GM21526 (cell line): ENCODE data around the gene MRPL1.
"Not testable (repeated sequence)": the region's sequence is repeated elsewhere in the genome, so short reads cannot be mapped to it uniquely, and the experiment has no call there.

ENCODE experiments used
- ATAC-seq: cut with Tn5 transposase; IDR thresholded peaks from one replicate; pipeline ENCODE4 v1.9.1; 2021; ENCODE audit warnings: moderate library complexity; ENCODE audit not compliant: unreplicated experiment, low FRiP score

MRPL1 gene

DNA sequence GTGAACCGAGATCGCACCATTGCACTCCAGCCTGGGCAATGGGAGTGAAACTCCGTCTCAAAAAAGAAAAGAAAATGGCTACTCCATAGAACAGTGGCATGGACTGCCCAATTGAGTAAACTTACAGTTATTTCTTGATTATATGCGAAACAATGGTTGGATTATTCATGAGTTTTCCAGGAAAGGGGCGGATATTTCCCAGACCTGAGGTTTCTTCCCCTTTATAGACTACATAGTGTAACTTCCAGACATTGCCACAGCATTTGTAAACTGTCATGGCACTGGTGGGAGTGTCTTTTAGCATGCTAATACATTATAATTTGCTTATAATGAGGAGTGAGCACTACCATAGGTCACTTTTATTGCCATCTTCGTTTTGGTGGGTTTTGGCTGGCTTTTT, 14.1 kb upstream of the MRPL1 start:
- no peak for ATAC-seq

GRCh38 chr4:77849278-77849965, 13.2 kb upstream of the MRPL1 start:
- ATAC-seq, result no peak

GRCh38 chr4:77852892-77853495, 9.6 kb upstream of the MRPL1 start:
- peak; percentile 96 for ATAC-seq

DNA sequence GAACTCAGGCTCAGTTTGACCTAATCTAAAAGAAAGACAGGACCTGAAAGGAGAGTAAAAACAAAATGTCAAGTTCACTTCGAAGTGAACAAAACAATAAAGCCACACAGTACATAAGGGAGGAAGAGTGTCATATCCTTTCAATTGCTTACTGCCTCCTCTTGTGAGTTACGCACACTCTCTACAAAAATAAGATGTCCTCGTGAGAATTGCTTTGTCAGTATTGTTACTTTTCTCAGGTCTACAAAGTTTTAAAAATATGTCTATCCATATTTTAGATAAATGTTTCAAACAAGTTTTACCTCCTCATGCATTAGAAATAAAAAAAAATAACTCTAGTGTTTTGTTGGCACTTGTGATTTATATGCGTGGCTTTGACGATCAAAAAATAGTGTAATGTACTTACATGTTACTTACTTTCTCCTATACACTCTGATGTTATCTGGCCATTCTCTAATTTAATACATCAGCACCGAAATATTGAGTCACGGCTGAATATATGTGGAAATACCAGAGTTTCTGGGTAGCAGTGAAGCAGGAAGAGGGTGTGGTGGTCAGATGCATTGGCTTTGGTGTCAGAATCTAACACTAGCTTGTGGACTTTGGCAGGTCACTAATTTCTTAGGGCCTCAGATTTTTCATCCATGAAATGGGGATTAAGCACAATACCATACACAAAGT, 8.1 kb upstream of the MRPL1 start:
- no peak for ATAC-seq

- ATAC-seq, result no peak
These were observed 6.5 kb upstream of the MRPL1 start for GRCh38 chr4:77856152-77856551.

- ATAC-seq, result no peak
These were observed 3.4 kb upstream of the MRPL1 start for GRCh38 chr4:77859256-77859655.

DNA sequence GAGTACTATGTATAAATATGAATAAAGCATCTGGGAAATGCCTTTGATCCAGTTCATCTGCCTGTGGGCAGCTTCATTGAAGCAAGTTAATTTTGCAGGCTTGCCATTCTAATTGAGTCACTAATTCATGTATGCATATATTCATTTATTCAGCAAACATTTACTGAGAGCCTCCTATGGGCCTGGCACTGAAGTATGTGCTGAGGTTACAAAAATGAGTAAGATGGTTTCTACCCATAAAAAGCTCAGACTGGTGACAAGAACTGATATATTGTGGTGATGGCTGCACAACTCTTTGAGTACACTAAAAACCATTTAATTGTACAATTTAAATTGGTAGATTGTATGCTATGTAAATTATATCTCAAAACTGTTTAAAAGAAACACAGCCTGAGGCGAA, 1.1 kb upstream of the MRPL1 start:
- ATAC-seq, result no peak

GRCh38 chr4:77863341-77863740, 711 bp downstream of the MRPL1 start:
- not testable (repeated sequence) for ATAC-seq

DNA sequence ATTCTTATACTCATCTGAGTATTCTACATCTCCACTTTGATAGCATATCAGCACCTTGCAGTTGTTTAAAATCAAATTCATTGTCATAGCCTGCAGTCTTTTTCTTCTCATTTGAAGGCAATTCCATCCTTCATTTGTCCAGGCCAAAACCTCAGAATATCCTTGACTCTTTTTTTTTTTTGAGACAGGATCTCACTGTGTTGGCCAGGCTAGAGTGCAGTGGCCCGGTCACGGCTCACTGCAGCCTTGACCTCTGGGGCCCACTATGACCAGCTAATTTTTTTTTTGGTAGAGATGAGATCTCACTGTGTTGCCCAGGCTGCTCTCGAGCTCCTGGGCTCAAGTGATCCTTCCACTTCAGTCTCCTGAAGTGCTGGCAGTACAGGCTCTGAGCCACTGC, 2.6 kb downstream of the MRPL1 start:
- no peak for ATAC-seq

DNA sequence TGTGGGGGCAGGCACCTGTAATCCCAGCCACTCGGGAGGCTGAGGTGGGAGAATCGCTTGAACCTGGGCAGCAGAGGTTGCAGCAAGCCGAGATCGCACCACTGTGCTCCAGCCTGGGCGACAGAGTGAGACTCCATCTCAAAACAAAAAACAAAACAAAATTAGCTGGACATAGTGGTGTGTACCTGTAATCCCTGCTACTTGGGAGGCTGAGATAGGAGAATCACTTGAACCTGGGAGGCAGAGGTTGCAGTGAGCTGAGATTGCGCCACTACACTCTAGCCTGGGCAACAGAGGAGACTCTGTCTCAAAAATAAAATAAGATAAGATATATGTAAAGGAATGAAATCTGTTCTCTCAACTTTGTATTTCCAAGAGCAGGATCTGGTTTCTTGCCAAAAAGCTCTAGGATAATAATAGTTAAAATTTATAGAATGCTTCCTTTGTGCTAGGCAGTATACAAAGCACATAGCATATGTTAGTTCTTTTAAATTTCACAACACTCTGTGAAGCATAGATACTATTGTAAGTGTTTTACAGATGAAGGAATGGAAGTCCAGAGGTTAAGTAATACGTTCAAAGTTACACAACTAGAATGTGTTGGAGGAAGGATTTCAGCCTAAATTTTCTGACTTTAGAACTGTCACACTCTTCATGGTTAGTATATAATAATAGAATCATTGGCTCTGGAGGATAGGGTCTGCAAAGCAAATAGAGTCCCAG, 10.3 kb downstream of the MRPL1 start:
- ATAC-seq, result no peak

GRCh38 chr4:77877167-77877566, 14.5 kb downstream of the MRPL1 start:
- ATAC-seq, result no peak

- no peak for ATAC-seq
These were observed 15.3 kb downstream of the MRPL1 start for GRCh38 chr4:77877771-77878565.

DNA sequence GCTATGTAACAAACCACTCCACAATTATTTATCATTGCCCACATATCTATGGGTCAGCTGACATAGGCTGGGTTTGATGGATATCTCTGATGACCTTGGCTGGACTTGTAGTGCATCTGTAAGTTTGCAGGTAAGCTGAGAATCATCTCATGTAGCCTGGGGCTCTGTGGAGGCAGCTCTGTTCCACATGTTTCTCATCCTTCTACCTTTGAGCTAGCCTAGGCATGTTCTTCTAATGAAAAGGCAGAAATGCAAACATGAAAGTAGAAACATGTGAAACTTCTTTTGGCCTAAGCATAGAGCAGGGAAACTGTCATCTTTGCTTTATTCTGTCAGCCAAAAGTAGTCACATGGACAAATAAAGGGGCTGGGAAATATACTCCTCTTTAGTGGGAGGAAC, 18.2 kb downstream of the MRPL1 start:
- no peak for ATAC-seq

GRCh38 chr4:77881460-77882295, 19.0 kb downstream of the MRPL1 start:
- no peak for ATAC-seq

DNA sequence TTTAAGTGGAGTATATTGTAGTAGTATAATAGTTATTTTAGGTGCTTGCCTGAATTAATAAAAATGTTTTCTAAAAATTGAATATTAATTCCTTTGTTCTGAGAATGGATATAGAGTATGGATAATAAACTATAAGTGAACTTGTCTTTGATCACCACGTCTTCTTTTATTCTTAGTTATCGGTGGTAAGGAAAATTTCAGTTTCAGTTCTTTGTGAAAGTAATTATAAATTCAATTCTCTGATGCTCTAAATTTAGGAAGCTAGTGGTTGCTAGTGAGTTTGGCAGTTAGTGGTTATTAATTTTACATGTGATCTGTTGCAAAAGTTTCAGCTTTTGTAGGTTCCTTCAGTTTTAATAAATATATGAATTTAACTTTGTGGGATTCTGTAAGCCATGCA, 30.8 kb downstream of the MRPL1 start:
- ATAC-seq, result no peak

DNA sequence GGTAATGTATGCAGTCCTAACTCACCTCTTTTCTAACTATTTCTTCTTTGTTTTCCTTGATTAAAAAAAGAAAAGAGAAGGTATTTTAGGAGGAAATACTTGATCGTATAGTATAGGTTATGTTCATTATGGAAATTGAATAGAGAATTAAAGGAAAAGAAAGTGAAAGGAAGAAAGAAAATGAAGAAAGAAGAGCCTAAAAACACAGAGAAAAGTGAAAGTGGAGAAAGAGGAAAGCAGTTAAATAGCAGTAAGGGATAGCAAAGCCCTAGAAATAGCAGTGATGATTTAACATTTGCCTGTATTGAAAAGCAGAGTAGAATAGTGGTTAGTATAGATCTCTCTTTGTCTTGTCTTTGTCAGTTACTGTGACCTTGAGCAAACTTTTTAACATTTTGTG, 37.0 kb downstream of the MRPL1 start:
- no peak for ATAC-seq

DNA sequence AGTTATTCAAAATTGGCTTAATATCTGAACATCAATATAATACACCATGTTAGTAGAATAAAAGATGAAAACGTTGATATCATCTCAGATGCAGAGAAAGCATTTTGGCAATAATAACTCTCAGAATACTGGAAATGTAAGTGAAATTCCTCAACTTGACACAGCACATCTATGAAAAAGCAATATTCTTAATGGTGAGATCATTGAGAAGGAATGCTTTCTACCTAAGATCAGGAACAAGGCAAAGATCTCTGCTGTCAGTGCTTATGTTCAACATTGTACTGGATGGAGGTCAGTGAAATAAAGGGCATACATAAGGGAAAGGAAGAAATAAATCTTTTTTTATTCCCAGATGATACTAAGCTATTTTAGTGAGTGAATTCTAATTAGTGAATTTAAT, 40.6 kb downstream of the MRPL1 start:
- no peak for ATAC-seq

DNA sequence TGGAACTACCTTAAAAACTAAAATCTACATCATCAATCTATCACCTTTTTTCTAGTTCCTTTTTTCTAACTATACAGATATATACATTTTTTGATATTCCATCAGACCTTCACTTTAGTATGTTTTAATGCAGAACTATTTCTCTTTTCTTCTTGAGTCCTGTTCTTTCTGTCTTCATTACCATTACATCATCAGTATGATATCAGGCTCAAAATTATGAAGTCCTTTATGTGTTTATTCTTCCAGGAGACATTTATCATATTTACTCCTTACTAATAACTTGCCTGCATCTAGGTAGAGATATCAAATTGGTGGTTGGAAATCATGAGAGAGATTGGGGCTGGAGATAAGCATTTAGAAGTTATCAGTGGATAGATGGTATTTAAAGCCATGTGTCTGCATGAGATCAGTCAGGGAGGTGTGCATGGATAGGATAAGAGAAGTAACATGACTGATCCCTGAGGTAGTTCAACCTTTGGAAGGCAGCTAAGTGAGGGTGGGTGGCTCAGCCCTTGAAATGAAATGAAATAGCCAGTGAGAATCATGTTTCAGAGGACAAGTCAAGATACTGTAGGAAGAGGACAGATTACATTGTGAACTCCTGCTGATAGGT, 43.1 kb downstream of the MRPL1 start:
- ATAC-seq, result no peak

GRCh38 chr4:77910676-77911075, 48.0 kb downstream of the MRPL1 start:
- no peak for ATAC-seq
